Type B pancreatic cell (in vitro differentiated cells): Measurements from ENCODE around the gene UBA52. TPM values are rescaled to one million over a fixed set of nuclear protein-coding genes. Genes with fewer than 3 reads are reported as not detected.

Experiments used
- DNase-seq: peaks from one replicate; pipeline ENCODE4 v3.0.0; 2021; ENCODE audit warnings: mixed read lengths; ENCODE audit not compliant: unreplicated experiment; ENCODE audit errors: extremely low spot score
- H3K27ac Mint-ChIP-seq: 2 replicates; pipeline ENCODE4 v1.8.0; 2021; ENCODE audit warnings: mild to moderate bottlenecking, mixed read lengths
- H3K27me3 Mint-ChIP-seq: 2 replicates; pipeline ENCODE4 v1.8.0; 2021; ENCODE audit warnings: mixed read lengths
- H3K36me3 Mint-ChIP-seq: 2 replicates; pipeline ENCODE4 v1.8.0; 2021; ENCODE audit warnings: mixed read lengths
- H3K4me1 Mint-ChIP-seq: one replicate; pipeline ENCODE4 v1.8.0; 2021; ENCODE audit warnings: mixed read lengths; ENCODE audit not compliant: unreplicated experiment
- H3K4me3 Mint-ChIP-seq: 2 replicates; pipeline ENCODE4 v1.8.0; 2021; ENCODE audit warnings: mild to moderate bottlenecking, mixed read lengths
- H3K9me3 Mint-ChIP-seq: 2 replicates; pipeline ENCODE4 v1.8.0; 2021; ENCODE audit warnings: mixed read lengths
- CTCF ChIP-seq: fragments of 200-600 bp; sonication (generic); conservative IDR thresholded peaks from 2 replicates; pipeline ENCODE4 v1.5.0; 2021; ENCODE audit warnings: antibody characterized with exemption, mild to moderate bottlenecking
- total RNA-seq: library from RNA; stranded (reverse); gene quantifications from 2 replicates; pipeline ENCODE4 v1.2.1, GENCODE V29; 2021; ENCODE audit warnings: low replicate concordance

Gene UBA52
- total RNA-seq, 1 donor from 2014 or later = 1,126 TPM

- Mint-ChIP-seq H3K9me3 (no peaks in the 10 kb centered on the region), H3K4me1 (peaks cover 14% of the 10 kb centered on the region), H3K4me3 (peak overlapping the region; percentile 91), H3K27ac (peak overlapping the region; percentile 76), H3K36me3 (no peaks in the 10 kb centered on the region), H3K27me3 (peaks cover 19% of the 10 kb centered on the region)
- no peak for TF ChIP-seq CTCF
- no peak for DNase-seq
These were observed 16.4 kb downstream of the UBA52 start for GRCh38 chr19:18587962-18588610.

GRCh38 chr19:18588611-18589379 is 17.1 kb downstream of the UBA52 start, which contains the start of gene REX1BD:
Gene REX1BD (plus strand): TSS chr19:18588798. CDS start chr19:18588802, 4 bp downstream.
- Mint-ChIP-seq H3K4me3 (peak within 1 kb of the TSS; percentile 93), H3K4me1 (peaks cover 14% of the 10 kb centered on the region), H3K27me3 (peaks cover 23% of the 10 kb centered on the region), H3K9me3 (no peaks in the 10 kb centered on the region), H3K27ac (peak within 1 kb of the TSS; percentile 93), H3K36me3 (no peaks in the 10 kb centered on the region)
- peak; percentile 98 for TF ChIP-seq CTCF
- DNase-seq = peak; percentile 88

- DNase-seq = no peak
- H3K9me3 Mint-ChIP-seq = no peaks in the 10 kb centered on the region
- peaks cover 14% of the 10 kb centered on the region for H3K4me1 Mint-ChIP-seq
- H3K4me3 Mint-ChIP-seq = peak overlapping the region; percentile 93
- H3K27ac Mint-ChIP-seq = peak overlapping the region; percentile 93
- H3K27me3 Mint-ChIP-seq = peaks cover 17% of the 10 kb centered on the region
- H3K36me3 Mint-ChIP-seq = no peaks in the 10 kb centered on the region
- TF ChIP-seq CTCF = no peak
These were observed 18.0 kb downstream of the UBA52 start for GRCh38 chr19:18589380-18590272.

GRCh38 chr19:18590273-18591272 is 18.9 kb downstream of the UBA52 start:
- H3K36me3 Mint-ChIP-seq = no peaks in the 10 kb centered on the region
- DNase-seq = peak; percentile 85
- H3K4me3 Mint-ChIP-seq = peak overlapping the region; percentile 93
- no peaks in the 10 kb centered on the region for H3K9me3 Mint-ChIP-seq
- TF ChIP-seq CTCF = peak; percentile 74
- H3K27me3 Mint-ChIP-seq = peaks cover 16% of the 10 kb centered on the region
- peak overlapping the region; percentile 93 for H3K27ac Mint-ChIP-seq
- H3K4me1 Mint-ChIP-seq = peaks cover 17% of the 10 kb centered on the region
